ENCODE measurements around the gene CHST8. TPM values are rescaled to one million over a fixed set of nuclear protein-coding genes. Genes with fewer than 3 reads are reported as not detected.
"Not testable (repeated sequence)": the region's sequence is repeated elsewhere in the genome, so short reads cannot be mapped to it uniquely, and the experiment has no call there.

The CHST8 gene
- total RNA-seq, 2 experiments from 2014 or later: not detected

DNA sequence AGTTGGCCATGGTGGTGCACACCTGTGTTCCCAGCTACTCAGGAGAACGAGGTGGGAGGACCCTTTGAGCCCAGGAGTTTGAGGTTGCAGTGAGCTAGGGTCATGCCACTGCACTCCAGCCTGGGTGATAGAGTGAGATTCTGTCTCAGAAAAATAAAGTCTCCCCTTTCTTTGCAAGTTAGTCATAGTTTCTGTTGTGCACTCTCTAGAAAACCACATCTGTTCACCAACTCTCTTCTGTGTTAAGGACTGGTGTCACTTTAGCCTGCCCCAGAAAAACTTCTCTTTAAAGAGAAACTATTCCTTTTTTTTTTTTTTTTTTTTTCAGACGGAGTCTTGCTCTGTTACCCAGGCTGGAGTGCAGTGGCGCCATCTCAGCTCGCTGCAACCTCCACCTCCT lies 4.9 kb upstream of the CHST8 start:
- POLR2A ChIA-PET: no interaction called here
- CTCF ChIA-PET: no interaction called here

DNA sequence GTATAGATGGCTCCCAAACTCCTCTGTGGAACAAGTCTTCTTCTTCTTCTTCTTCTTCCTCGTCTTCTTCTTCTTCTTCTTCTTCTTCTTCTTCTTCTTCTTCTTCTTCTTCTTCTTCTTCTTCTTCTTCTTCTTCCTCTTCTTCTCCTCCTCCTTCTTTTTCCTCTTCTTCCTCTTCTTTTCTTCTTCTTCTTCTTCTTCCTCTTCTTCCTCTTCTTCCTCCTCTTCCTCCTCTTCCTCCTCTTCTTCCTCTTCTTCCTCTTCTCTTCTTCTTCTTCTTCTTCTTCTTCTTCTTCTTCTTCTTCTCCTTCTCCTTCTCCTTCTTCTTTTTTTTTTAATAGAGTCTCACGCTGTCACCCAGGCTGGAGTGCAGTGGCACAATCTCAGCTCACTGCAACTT lies 3.4 kb upstream of the CHST8 start:
- CTCF ChIA-PET, POLR2A ChIA-PET: not testable (repeated sequence)

DNA sequence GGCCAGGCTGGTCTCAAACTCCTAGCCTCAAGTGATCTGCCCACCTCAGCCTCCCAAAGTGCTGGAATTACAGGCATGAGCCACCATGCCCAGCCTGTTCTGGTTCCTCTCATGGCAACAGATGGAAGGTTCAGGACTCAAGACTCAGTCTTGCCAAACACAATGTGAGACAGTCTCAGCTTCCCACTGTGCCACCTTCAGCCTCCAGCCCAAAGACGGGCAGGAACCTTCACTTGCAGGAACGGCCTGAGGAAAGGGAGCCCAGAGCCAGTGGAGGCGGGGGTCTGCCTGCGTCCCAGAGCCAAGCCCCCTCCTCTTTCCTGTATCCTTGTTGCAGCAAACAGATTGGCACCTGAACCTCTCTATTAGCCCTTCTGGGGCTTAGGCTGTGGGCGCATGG lies 2.9 kb upstream of the CHST8 start:
- ChIA-PET CTCF (no interaction called here), POLR2A (no interaction called here)

DNA sequence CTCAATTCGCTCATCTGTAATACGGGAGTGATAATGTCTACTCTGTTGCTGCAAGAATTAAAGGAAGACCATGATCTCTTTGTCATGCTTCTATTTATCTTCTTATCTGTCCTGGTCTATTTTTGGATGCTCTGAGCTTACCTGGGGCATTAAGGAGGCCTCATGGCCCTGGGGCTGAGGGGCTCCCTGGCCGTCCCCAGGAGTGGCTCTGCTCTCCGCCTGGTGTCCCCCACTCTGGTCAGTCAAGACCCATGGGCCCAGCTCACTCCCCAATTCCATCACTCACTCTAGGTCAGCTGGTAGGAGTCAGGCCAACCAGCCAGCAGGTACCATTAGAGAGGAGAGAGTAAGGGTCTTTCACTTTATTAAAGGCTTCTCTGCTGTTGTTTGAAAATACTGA lies 1.1 kb upstream of the CHST8 start:
- ChIA-PET POLR2A (no interaction called here), CTCF (no interaction called here)

DNA sequence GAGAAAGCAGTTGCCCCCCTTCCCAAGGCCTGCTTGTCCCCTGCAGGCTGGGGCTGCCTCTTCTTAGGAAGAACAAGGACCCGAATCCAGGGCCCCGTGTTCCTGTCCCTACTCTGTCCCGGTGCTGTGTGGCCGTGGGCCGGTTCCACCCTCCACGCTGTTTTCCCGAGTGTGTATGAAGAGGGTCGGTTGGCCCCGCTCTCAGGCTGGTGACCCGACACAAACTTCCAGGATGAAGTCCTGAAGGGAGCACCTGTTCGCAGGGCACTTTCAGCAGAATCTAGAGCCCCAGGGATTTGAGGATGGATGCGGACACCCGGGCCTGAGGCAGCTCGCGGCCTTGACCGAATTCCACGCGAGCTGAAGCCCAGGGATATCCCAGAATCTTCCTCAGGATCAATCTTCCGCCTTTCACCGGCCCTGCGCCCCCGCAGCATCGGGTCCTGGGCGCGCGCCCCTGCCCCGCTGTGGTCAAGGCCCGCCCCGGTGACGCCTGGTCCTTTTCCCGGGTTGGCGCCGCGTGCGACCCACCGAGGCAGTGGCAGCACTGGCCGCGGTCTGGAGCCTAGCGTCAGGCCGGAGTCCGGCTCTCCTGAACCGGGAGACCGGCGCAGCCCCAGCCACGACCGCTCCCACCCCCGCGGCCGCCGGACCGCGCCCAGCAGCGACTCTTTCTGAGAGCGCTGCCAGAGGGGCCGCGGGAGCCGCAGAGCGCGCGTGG lies 528 bp upstream of the CHST8 start:
- POLR2A ChIA-PET: no interaction called here

DNA sequence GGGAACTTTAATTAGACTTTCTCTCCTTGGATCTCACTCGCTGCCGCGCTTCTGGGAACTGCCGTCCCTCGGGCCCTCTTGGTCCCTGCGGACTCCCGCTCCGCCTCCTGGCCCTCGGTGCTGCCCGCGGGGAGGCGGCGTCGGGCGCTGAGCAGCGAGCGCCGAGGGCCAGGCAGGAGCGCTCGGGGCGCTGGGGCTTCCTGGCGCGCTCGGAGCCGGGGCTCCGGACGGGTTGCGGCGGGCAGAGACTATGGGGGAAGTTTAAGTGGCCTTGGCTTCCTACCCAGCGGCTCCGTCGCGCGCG lies 704 bp downstream of the CHST8 start:
- CTCF ChIA-PET: no interaction called here
- POLR2A ChIA-PET: no interaction called here

More for the DNA sequence above, 528 bp upstream of the CHST8 start:
- CTCF ChIA-PET: no interaction called here

DNA sequence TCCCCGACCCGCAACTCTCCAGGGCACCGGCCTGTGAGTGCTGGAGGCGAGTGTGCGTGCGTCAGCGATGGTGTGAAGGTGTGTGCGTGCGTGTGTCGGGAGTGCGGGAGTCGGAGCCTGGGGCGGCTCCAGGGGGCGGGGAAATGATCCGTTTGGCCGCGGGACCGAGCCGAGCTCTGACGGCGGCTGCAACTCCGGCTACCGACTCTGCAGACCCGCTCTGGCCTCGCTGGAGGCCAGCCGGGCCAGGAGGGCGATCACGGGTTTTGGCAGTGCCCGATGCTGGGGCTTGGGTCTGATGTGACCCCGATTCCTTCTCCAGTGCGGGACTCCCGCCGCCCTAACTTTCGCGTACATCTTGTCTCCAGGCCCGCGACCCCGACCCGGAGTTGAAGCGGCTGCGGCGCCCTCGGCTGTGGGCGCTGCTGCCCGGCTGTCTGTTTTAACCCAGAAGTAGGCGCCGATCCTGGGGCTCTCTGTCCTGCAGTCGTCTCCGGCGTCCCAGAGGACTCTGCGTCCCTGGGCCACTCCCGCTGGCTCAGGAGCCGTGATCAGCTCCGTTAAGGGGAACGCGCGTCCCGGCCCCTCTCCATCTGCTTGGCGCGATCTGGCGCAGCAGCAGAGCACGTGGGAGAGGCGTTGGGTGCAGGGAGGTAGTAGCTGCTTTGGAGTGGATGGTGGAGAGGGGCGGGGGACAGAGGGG lies 1.2 kb downstream of the CHST8 start:
- ChIA-PET CTCF (no interaction called here), POLR2A (no interaction called here)

DNA sequence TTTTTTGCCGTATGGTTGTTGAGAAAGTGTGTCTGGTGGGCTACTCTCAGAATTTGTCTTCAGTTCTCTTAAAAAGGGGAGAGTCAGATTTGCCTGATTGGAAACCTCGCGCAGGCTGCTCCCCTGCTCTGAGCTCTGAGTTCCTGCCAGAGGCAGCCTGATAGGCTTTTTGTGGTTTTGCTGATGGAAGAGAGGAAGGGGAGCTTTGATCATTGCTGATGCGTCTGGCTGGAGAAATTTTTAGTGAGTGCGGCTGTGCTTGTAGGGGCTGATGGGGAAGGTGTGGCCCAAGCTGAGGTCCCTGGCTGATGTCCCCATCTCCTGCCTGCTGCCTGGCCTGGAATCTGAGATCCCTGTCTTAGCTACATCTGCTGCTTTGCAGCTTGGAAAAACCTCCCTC lies 2.8 kb downstream of the CHST8 start:
- ChIA-PET CTCF (no interaction called here), POLR2A (no interaction called here)

DNA sequence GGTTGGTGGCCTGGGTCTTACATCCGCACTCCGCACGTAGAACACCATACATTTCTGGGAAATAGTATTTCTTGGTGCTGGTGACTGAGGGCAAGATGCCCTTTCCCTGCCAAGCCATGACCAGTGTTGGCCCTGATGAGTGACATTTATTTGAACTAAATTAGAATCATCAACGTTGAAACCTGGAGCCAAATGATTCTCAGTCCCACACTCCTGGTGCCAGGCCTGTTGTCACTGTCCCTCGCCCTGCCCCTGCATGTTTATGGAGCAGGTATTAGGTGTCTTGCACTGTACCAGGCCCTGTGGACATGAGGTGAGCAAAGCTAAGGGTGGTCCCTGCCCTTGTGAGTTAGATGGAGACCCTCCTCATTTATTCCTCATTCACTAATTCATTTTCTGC lies 5.8 kb downstream of the CHST8 start:
- CTCF ChIA-PET: no interaction called here

DNA sequence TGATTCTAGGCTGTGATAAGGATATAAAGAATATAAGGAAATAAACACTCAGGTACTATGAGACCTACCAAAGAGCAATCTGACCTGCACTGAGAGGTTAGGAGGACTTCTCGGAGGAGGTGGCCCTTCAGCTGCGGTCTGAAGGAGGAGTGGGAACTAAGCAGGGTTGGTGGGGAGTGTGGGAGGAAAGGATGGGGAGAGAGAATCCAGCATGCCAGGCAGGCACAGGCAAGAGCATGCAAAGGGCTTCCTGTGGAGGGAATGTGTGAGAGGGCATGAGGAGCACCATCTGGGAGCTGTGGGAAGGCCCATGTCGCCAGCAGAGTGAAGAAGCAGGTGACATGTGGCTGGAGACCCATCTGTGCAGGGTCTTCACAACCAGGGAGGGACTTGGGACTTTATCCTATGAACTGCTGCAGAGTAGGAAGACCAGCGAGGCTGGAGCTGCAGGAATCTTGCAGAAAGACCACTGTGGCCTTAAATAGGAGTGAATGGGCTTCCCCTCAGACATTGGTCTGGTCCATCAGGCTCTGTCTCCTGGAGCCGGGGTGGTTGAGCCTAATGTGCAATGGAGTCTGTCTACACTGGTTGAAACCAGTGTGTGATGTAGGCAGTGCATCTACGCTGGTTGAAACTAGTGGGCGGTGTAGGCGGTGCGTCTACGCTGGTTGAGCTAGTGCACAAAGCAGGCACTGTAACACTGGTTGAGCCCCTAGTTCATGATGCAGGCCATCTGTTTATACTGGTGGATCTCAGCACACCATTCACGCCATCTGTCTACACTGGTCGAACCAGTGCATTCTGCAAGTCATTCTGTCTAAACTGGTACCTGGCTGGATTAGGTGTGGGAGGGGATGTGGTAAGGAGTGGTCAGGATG lies 6.4 kb downstream of the CHST8 start:
- CTCF ChIA-PET: no interaction called here
- POLR2A ChIA-PET: no interaction called here

More for the DNA sequence above, 5.8 kb downstream of the CHST8 start:
- POLR2A ChIA-PET: no interaction called here

DNA sequence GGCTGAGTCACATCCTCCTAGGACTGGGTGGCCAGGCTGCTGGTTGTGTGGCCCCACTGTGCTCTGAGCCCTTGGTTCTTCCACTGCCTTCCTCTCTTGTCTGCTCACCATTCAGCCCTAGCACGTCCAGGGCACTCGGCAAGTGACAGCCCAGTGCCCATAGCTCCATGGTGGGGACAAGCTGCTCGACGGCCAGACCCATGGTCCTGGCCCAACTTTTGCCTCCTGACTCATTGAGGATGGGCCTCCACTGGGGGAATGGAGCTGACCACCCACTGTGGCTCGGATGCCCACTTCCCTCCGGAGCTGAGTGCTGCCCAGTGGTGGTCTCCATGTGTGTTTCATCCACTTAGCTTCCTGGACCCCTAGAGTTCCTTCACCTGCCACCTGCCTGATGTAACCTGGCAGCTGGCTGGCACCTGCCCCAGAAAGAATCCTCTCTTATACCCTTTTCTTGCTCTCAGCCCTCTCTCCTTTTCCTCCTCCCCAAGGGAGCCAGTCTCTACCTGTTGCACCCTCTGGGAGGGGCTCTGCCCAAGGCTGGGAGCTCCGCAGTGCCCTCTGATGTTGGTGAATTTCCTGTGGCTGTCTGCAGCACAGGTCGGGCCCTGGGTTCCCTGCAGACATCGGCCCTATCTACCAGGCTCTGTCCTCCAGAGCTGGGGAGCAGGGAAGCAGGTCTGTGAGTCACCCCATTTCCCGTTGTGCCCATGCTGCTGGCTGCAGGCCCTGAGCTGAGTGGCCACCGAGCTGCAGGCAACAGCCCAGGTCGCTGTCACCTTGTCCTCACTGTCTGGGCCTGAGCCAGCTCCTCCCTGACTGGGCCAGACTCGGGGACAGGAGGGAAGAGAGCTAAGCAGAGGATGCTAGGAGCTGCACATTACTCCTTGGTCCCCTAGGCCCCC lies 7.4 kb downstream of the CHST8 start:
- ChIA-PET POLR2A (no interaction called here), CTCF (no interaction called here)

DNA sequence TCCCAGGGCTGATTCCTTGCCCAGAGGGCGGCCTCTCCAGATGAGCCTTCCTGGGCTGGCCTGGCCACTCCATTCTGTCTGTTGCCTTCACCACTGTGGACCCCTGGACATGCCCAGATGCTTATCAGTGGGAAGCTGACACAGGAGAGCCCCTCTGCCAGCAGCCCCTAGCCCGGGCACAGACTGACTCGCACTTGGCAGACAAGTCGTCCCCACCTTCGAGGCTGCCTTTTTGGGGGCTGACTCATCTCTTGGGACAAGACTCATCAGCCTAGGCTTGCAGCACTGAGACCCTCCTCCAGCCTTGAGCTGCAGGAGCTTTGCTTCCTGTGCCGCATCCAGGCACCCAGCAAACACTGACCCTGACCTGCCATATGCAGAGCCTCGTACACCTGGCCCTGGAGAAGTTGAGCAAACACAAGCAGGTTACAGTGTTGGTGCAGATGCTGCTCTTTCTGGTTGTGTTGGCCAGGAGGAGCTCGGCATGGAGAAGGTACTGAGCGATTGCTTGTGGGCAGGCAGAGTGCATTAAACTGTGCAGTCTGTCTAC lies 8.1 kb downstream of the CHST8 start:
- POLR2A ChIA-PET: no interaction called here
- CTCF ChIA-PET: no interaction called here

DNA sequence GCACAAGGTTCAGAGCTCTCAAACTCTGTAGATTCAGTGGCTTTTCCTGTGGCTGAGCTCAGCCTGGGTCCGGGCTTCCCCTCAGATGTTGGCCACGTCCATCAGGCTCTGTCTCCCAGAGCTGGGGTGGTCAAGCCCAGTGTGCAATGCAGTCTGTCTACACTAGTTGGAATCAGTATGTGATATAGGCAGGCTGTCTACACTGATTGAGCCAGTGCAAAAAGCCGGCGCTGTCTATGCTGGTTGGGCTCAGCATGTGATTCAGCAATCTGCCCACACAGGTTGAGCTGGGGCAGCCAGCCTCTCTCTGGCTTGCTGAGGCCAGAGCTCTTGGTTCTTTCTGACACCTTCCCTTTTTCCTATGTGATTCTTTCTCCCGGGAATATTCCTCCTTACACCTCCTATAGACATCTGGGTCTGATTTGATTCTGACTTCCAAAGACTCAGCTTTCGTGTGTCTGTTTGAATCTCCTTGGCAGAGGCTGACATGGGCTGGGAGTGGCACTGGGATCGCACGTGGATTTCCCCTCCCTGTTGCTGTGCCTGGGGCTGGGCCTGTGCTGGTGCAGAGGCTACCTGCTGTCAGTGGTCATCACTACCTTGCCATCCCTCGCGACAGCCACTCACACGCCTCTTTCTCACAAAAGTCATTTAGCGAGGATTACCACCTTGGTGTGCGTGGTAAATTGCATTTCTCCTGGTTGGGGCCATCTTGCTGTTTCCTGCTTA lies 9.3 kb downstream of the CHST8 start:
- CTCF ChIA-PET: interaction anchor here (0.7 kb wide), 1 partner anchor 396 kb away, joined by 3 read pairs; no protein-coding TSS in a partner anchor
- POLR2A ChIA-PET: no interaction called here

DNA sequence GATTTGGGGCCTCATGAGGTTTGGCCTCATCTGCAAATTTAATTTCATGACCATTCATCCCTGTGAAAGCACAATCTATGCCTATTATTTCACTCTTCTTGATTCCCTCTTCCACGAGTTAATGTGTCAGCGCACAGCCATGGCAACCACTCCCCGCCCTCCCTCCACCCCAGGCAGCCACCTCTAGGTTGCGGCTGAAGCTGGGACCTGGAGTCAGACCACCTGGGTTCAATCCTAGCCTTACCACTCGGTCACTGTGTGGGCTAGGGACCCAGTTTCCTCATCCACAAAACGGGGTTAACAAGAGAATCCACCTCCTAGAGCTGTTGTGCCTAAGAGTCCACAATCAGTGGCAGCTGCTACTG lies 9.8 kb downstream of the CHST8 start:
- ChIA-PET CTCF (no interaction called here), POLR2A (no interaction called here)

DNA sequence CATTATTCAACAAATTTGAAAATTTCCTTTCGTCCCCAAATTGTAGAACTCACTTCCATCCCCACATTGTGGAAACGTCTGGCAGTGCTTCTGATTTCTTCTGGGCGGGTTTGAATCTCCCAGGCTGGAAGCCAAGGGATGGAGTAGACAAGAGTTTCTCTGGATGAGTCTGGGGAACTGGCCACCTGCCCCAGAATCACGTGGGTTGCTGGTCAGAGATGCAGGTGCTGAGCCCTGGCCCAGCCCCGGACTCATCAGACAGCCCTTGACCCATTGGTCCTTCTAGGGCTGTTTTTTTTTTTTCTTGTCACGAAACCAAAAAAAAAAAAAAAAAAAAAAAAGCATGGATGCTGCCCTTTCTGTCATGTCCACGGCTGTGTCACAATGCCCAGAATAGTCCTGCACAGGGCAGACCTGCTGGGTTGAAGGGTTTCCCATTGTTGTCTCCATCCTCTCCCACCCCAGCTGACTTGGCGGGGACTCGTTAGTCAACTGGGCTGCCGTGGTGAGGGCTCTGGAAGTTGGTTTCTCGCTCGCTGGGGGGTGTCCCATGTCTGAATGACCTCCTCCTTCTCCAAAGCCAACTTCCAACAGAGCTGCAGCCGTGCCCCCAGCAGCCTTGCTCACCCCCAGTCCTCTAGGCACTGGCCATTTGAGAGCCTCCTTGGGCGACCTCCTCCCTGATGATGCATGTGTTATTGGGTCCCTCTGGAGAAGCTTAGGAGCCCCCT lies 12.8 kb downstream of the CHST8 start:
- ChIA-PET POLR2A (no interaction called here), CTCF (no interaction called here)

DNA sequence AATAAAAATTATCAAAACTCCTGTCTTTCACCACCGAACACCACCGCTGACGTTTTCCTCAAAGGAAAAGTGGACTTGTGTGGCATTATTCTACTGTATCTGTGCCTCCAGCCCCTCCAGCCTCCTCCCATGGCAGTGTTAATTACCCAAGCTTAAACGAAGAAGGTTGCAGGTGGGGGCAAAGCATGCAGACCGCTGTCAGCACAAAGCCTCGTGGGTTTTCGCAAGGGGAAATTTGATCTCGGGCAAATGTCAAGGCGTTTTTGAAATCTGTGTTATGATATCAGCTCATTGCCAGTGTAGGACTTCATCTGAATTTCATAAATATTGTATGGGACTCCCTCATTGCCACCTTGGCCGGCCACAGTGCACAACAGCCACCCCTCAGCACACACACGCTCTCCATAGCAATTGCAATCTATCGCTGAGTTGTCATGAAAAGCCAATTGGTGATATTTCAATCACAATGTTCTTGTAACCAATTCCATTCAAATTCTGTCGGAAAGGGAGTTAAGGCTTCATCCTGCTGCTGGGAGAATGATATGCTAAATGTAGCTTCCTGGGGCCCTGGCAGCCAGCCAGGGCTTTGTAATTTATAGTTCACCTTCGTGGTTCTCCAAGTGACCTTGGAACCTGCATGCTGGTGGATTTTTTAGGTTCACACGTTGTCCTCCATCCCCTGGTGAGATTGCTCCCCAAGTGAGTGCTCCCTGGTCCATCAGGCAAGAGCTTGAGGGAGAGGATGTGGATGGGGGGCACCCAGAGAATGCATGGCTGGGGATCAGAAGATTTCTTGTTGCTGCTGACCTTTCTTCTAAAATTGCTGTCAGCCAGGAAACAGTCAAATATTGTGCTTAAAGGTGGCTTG lies 16.6 kb downstream of the CHST8 start:
- CTCF ChIA-PET: interaction anchor here (1.1 kb wide), 1 partner anchor 23 kb away, joined by 3 read pairs; no protein-coding TSS in a partner anchor
- POLR2A ChIA-PET: no interaction called here

DNA sequence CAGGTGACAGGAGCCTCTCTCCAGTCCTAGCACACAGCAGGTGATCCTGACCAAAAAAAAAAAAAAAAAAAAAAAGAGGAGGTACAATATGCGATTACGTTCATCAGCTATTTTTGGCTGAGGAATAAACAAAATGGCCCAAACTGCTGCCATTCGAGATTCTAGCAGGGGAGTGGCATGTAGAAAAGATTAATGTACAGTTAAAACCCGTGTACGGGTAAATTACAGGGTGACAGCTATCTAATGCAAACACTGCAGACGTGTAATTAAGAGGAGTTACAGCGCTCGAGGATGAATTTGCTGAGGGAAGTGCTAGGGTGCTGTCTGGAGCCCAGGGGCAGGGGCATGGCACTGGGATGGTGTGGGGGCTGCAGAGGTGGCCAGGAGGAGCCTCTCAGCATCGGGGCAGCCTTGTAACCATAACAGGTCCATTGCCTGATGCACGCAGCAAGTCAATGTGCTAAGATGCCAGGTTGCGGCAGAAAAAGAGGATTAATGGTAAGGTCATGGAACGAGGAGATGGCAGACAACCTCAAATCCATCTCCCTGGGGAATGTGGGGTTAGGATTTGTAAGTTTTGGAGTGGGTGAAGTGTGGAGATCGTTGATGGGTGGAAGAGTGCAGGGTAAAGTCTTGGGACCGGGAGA lies 17.4 kb downstream of the CHST8 start:
- ChIA-PET CTCF (interaction anchor here (0.6 kb wide), 1 partner anchor 776 kb away, joined by 3 read pairs; no protein-coding TSS in a partner anchor), POLR2A (no interaction called here)
